SK-N-SH (cell line): ENCODE results near the gene KCNK6. TPM values are rescaled to one million over a fixed set of nuclear protein-coding genes. Genes with fewer than 3 reads are reported as not detected.

Experiments
- CTCF ChIA-PET: fragments of 300-600, 350-600 bp; formaldehyde crosslinking; extraction: SDS; loops from one replicate; lab custom pipeline; 2021; lab: Yijun Ruan, JAX
- POLR2A ChIA-PET: fragments of 350-600 bp; sonication (Branson Sonifier 250); formaldehyde crosslinking; extraction: SDS; loops from one replicate; lab custom pipeline; 2020; ENCODE audit warnings: antibody characterized with exemption, inconsistent platforms; lab: Yijun Ruan, JAX
- DNase-seq: peaks from one replicate; pipeline ENCODE4 v3.0.0; 2012
- H2AFZ ChIP-seq: fragments of 200-600 bp; sonication (generic); 2 replicates; pipeline ENCODE4 v1.8.1; 2016; ENCODE audit warnings: antibody characterized with exemption, mild to moderate bottlenecking, low read depth
- H3F3A ChIP-seq: fragments of 200-600 bp; sonication (generic); replicated peaks from 2 replicates; pipeline ENCODE3; 2016; ENCODE audit warnings: antibody characterized with exemption, mild to moderate bottlenecking; ENCODE audit not compliant: insufficient read depth
- H3K27ac ChIP-seq, 2 experiments: fragments of 200-500 bp in 1 of 2; fragments of 200-600 bp in 1 of 2; sonication (Bioruptor generic) in 1 of 2; sonication (generic), shearing (Covaris generic) in 1 of 2; 2 replicates each; pipeline versions ENCODE4 v1.5.1 to v1.6.1; 2014 to 2016; ENCODE audit warnings: low read depth in 2 of 2, inconsistent platforms in 1 of 2, low read length in 1 of 2, mild to moderate bottlenecking in 1 of 2, mixed read lengths in 1 of 2
- H3K27me3 ChIP-seq: fragments of 200-600 bp; sonication (generic), shearing (Covaris generic); 2 replicates; pipeline ENCODE4 v1.6.1; 2016; ENCODE audit warnings: mixed run types; ENCODE audit not compliant: insufficient read depth
- H3K36me3 ChIP-seq, 2 experiments: fragments of 200-500 bp in 1 of 2; fragments of 200-600 bp in 1 of 2; sonication (Bioruptor generic) in 1 of 2; sonication (generic) in 1 of 2; replicated peaks in 1 of 2; 2 replicates each; pipeline versions ENCODE3 to v1.5.1; 2014 to 2016; ENCODE audit warnings: low read length in 1 of 2, mild to moderate bottlenecking in 1 of 2; ENCODE audit not compliant: insufficient read depth in 2 of 2, control insufficient read depth in 1 of 2
- H3K4me1 ChIP-seq, 2 experiments: fragments of 200-500 bp in 1 of 2; fragments of 200-600 bp in 1 of 2; sonication (Bioruptor generic) in 1 of 2; sonication (generic), shearing (Covaris generic) in 1 of 2; 2 replicates each; pipeline versions ENCODE4 v1.5.1 to v1.6.1; 2014 to 2016; ENCODE audit warnings: low read depth in 1 of 2, low read length in 1 of 2, mixed run types in 1 of 2; ENCODE audit not compliant: insufficient read depth in 2 of 2, control insufficient read depth in 1 of 2
- H3K4me2 ChIP-seq: fragments of 200-600 bp; sonication (generic), shearing (Covaris generic); 2 replicates; pipeline ENCODE4 v1.6.1; 2017; ENCODE audit warnings: mixed run types
- H3K4me3 ChIP-seq, 2 experiments: fragments of 200-500 bp in 1 of 2; fragments of 200-600 bp in 1 of 2; sonication (Bioruptor generic) in 1 of 2; sonication (generic), shearing (Covaris generic) in 1 of 2; 2 replicates each; pipeline versions ENCODE4 v1.5.1 to v1.8.1; 2014 to 2016; ENCODE audit warnings: low read depth in 2 of 2, inconsistent platforms in 1 of 2, low read length in 1 of 2, mild to moderate bottlenecking in 1 of 2, mixed read lengths in 1 of 2, moderate library complexity in 1 of 2
- H3K79me2 ChIP-seq: fragments of 200-600 bp; sonication (generic); 2 replicates; pipeline ENCODE4 v1.8.1; 2017; ENCODE audit warnings: mild to moderate bottlenecking; ENCODE audit not compliant: insufficient read depth
- H3K9ac ChIP-seq: fragments of 200-600 bp; sonication (generic); 2 replicates; pipeline ENCODE4 v1.6.1; 2017; ENCODE audit warnings: mixed run types
- H3K9me2 ChIP-seq: fragments of 200-600 bp; sonication (generic); 2 replicates; pipeline ENCODE4 v1.6.1; 2017; ENCODE audit warnings: mixed run types
- H3K9me3 ChIP-seq: fragments of 200-600 bp; sonication (generic); 2 replicates; pipeline ENCODE4 v1.6.1; 2017; ENCODE audit warnings: mixed run types, mild to moderate bottlenecking, moderate library complexity
- H4K20me1 ChIP-seq: fragments of 200-600 bp; sonication (generic); 2 replicates; pipeline ENCODE4 v1.6.1; 2017; ENCODE audit warnings: mild to moderate bottlenecking, mixed run types; ENCODE audit not compliant: insufficient read depth
- CHD2 ChIP-seq: fragments of 150-350 bp; IDR thresholded peaks from 2 replicates; pipeline ENCODE4 v1.6.1; 2018; ENCODE audit warnings: low read length; ENCODE audit not compliant: partially characterized antibody
- ELF1 ChIP-seq: IDR thresholded peaks from 2 replicates; pipeline ENCODE4 v1.4.0; 2012
- FOSL2 ChIP-seq: IDR thresholded peaks from 2 replicates; pipeline ENCODE4 v1.4.0; 2012; ENCODE audit warnings: low read depth, mild to moderate bottlenecking, moderate library complexity, borderline replicate concordance
- FOXJ3 ChIP-seq: sonication (generic); formaldehyde crosslinking; IDR thresholded peaks from 2 replicates; pipeline ENCODE4 v1.5.1; 2020; ENCODE audit warnings: mild to moderate bottlenecking, missing genetic modification reagents
- FOXM1 ChIP-seq: IDR thresholded peaks from 2 replicates; pipeline ENCODE4 v1.4.0; 2012; ENCODE audit warnings: low read depth, mild to moderate bottlenecking
- JUND ChIP-seq: IDR thresholded peaks from 2 replicates; pipeline ENCODE4 v1.4.0; 2012
- MXI1 ChIP-seq: IDR thresholded peaks from 2 replicates; pipeline ENCODE4 v1.6.1; 2012; ENCODE audit warnings: mild to moderate bottlenecking, low read depth, low read length, improper control_type of control experiment
- NFIC ChIP-seq: IDR thresholded peaks from 2 replicates; pipeline ENCODE4 v1.4.0; 2012; ENCODE audit warnings: borderline replicate concordance
- POLR2AphosphoS5 ChIP-seq: IDR thresholded peaks from 2 replicates; pipeline ENCODE4 v1.6.1; 2012; ENCODE audit warnings: low read depth, low read length
- RCOR1 ChIP-seq: fragments of 150-350 bp; IDR thresholded peaks from 2 replicates; pipeline ENCODE4 v1.6.1; 2017; ENCODE audit warnings: antibody characterized with exemption, low read length
- RFX5 ChIP-seq: IDR thresholded peaks from 2 replicates; pipeline ENCODE4 v1.6.1; 2012; ENCODE audit warnings: mild to moderate bottlenecking, improper control_type of control experiment, low read length
- RXRA ChIP-seq: IDR thresholded peaks from 2 replicates; pipeline ENCODE4 v1.4.0; 2012; ENCODE audit warnings: low read depth, mild to moderate bottlenecking, borderline replicate concordance
- SIN3A ChIP-seq: IDR thresholded peaks from 2 replicates; pipeline ENCODE4 v1.6.1; 2012; ENCODE audit warnings: low read depth, mild to moderate bottlenecking, low read length, moderate library complexity, borderline replicate concordance
- TEAD4 ChIP-seq: IDR thresholded peaks from 2 replicates; pipeline ENCODE4 v1.4.0; 2012; ENCODE audit warnings: mild to moderate bottlenecking, borderline replicate concordance; ENCODE audit not compliant: insufficient read depth
- YY1 ChIP-seq: IDR thresholded peaks from 2 replicates; pipeline ENCODE4 v1.4.0; 2012; ENCODE audit warnings: low read depth, mild to moderate bottlenecking
- WGBS: methylation state at CpG from one replicate; pipeline ENCODE4 v1.1.6; 2017; ENCODE audit warnings: low lambda C conversion rate; 5-methylcytosine and 5-hydroxymethylcytosine counted together
- polyA plus RNA-seq, 3 experiments: library from polyadenylated mRNA; depleted of rRNA; stranded (reverse); fragments of >200 nt; gene quantifications; 2 replicates each; pipeline ENCODE4 v1.2.3, GENCODE V29; 2012
- TF ChIP-seq, protein P1 (sequence below): IDR thresholded peaks from 2 replicates; pipeline ENCODE4 v1.4.0; 2012; ENCODE audit warnings: low read depth, borderline replicate concordance
- TF ChIP-seq, protein P2 (sequence below): IDR thresholded peaks from 2 replicates; pipeline ENCODE4 v1.4.0; 2012; ENCODE audit warnings: low read depth, borderline replicate concordance
- TF ChIP-seq, protein P3 (sequence below): IDR thresholded peaks from 2 replicates; pipeline ENCODE4 v1.4.0; 2012; ENCODE audit warnings: low read depth
- TF ChIP-seq, protein P4 (sequence below): IDR thresholded peaks from 2 replicates; pipeline ENCODE4; 2012
- TF ChIP-seq, protein P5 (sequence below): fragments of 150-350 bp; IDR thresholded peaks from 2 replicates; pipeline ENCODE4 v1.6.1; 2016; ENCODE audit warnings: mild to moderate bottlenecking, low read depth, low read length
- TF ChIP-seq, protein P6 (sequence below): IDR thresholded peaks from 2 replicates; pipeline ENCODE4 v1.6.1; 2012; ENCODE audit warnings: mild to moderate bottlenecking, low read depth, low read length, moderate library complexity

KCNK6 gene
- polyA plus RNA-seq, 1 of the 3 experiments (the other 2 are of a cell fraction): 0.26 TPM

DNA sequence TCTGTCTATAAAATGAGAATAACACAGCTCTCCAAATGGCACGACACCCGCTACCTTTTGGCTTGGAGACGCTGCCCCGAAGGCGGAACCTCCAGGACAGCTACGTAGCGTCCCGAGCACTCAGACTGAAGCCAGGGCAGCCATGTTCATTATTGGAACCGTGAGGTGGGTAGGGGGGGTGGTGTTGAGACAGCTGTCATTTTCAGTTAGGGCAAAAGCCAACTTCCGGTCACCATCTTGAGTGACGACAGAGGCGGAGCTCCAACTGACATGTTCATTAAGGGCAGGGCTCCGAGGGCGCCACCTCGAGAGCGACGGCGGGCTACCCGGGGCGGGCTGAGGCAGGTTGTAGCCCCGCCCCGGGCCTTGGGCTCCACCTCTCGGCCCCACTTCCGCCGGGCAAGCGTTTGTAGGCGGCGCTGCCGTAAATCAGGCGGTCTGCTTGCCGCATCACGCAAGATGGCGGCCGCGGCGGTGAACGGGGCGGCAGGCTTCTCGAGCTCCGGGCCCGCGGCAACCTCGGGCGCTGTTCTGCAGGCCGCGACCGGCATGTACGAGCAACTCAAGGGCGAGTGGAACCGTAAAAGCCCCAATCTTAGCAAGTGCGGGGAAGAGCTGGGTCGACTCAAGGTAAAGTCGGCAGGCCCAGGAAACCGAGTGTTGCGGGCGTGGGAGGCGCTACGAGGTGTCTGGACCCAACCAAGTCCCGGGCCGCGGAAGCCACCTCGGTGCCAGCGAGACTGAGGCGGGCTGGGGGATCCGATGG, 54.9 kb downstream of the KCNK6 start, which contains the start of gene PSMD8:
Gene PSMD8 (plus strand): TSS at position 240 of the 766 bp plus-strand sequence. CDS start 31 bp downstream, at position 271.
- Histone ChIP-seq H4K20me1 (peaks cover 25% of the 10 kb centered on the region), H3K9me2 (no peaks in the 10 kb centered on the region), H3K9ac (peak within 1 kb of the TSS; percentile 96), H3K9me3 (no peaks in the 10 kb centered on the region), H3K4me2 (peak within 1 kb of the TSS; percentile 83), H3K4me1 (peaks cover 6 to 14% of the 10 kb centered on the region in 2 experiments; a peak in 3 of 4 replicates), H3K27ac (peak within 1 kb of the TSS; percentile 82 to 87), H2AFZ (peak within 1 kb of the TSS; percentile 97), H3K27me3 (no peaks in the 10 kb centered on the region), H3K36me3 (peaks cover 7 to 16% of the 10 kb centered on the region in 2 experiments), H3K4me3 (peak within 1 kb of the TSS; percentile 68 to 91), H3K79me2 (peaks cover 48% of the 10 kb centered on the region), H3F3A (no peaks in the 10 kb centered on the region)
- POLR2A ChIA-PET: interaction anchor here (0.6 to 3.6 kb wide), 11 partner anchors 11 to 1061 kb away, joined by 3 to 29 read pairs (median 4); partner anchors contain the start of genes CATSPERG, EIF3K, GGN and RPS16
- DNase-seq: peak; percentile 98
- CTCF ChIA-PET: interaction anchor here (0.6 to 2.3 kb wide), 13 partner anchors 10 to 472 kb away, joined by 3 to 12 read pairs (median 3); partner anchors contain the start of genes CATSPERG and FAM98C
- under 1% methylated on average over 44 of the region's 65 CpGs for WGBS
- TF ChIP-seq POLR2AphosphoS5: peak; percentile 93
- TF ChIP-seq CHD2: peak; percentile 90
- 0 out of 2 replicates have a peak, but pooled peaks have one; percentile 1 for TF ChIP-seq SIN3A
- TF ChIP-seq TEAD4: no peak
- TF ChIP-seq FOXJ3: peak; percentile 50; the same call in 1 of the 2 replicates
- TF ChIP-seq, protein P1, sequence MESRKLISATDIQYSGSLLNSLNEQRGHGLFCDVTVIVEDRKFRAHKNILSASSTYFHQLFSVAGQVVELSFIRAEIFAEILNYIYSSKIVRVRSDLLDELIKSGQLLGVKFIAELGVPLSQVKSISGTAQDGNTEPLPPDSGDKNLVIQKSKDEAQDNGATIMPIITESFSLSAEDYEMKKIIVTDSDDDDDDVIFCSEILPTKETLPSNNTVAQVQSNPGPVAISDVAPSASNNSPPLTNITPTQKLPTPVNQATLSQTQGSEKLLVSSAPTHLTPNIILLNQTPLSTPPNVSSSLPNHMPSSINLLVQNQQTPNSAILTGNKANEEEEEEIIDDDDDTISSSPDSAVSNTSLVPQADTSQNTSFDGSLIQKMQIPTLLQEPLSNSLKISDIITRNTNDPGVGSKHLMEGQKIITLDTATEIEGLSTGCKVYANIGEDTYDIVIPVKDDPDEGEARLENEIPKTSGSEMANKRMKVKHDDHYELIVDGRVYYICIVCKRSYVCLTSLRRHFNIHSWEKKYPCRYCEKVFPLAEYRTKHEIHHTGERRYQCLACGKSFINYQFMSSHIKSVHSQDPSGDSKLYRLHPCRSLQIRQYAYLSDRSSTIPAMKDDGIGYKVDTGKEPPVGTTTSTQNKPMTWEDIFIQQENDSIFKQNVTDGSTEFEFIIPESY: no peak
- TF ChIP-seq YY1: peak; percentile 97
- TF ChIP-seq, protein P2, sequence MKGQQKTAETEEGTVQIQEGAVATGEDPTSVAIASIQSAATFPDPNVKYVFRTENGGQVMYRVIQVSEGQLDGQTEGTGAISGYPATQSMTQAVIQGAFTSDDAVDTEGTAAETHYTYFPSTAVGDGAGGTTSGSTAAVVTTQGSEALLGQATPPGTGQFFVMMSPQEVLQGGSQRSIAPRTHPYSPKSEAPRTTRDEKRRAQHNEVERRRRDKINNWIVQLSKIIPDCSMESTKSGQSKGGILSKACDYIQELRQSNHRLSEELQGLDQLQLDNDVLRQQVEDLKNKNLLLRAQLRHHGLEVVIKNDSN: 0 out of 2 replicates have a peak, but pooled peaks have one; percentile 37
- TF ChIP-seq, protein P3, sequence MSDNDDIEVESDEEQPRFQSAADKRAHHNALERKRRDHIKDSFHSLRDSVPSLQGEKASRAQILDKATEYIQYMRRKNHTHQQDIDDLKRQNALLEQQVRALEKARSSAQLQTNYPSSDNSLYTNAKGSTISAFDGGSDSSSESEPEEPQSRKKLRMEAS: peak; percentile 82; the same call in 1 of the 2 replicates
- no peak for TF ChIP-seq NFIC
- TF ChIP-seq, protein P4, sequence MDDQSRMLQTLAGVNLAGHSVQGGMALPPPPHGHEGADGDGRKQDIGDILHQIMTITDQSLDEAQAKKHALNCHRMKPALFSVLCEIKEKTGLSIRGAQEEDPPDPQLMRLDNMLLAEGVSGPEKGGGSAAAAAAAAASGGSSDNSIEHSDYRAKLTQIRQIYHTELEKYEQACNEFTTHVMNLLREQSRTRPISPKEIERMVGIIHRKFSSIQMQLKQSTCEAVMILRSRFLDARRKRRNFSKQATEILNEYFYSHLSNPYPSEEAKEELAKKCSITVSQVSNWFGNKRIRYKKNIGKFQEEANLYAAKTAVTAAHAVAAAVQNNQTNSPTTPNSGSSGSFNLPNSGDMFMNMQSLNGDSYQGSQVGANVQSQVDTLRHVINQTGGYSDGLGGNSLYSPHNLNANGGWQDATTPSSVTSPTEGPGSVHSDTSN: peak; percentile 96
- TF ChIP-seq, protein P5, sequence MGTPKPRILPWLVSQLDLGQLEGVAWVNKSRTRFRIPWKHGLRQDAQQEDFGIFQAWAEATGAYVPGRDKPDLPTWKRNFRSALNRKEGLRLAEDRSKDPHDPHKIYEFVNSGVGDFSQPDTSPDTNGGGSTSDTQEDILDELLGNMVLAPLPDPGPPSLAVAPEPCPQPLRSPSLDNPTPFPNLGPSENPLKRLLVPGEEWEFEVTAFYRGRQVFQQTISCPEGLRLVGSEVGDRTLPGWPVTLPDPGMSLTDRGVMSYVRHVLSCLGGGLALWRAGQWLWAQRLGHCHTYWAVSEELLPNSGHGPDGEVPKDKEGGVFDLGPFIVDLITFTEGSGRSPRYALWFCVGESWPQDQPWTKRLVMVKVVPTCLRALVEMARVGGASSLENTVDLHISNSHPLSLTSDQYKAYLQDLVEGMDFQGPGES: no peak
- peak; percentile 70; the same call in 1 of the 2 replicates for TF ChIP-seq MXI1
- TF ChIP-seq RCOR1: no peak
- TF ChIP-seq, protein P6, sequence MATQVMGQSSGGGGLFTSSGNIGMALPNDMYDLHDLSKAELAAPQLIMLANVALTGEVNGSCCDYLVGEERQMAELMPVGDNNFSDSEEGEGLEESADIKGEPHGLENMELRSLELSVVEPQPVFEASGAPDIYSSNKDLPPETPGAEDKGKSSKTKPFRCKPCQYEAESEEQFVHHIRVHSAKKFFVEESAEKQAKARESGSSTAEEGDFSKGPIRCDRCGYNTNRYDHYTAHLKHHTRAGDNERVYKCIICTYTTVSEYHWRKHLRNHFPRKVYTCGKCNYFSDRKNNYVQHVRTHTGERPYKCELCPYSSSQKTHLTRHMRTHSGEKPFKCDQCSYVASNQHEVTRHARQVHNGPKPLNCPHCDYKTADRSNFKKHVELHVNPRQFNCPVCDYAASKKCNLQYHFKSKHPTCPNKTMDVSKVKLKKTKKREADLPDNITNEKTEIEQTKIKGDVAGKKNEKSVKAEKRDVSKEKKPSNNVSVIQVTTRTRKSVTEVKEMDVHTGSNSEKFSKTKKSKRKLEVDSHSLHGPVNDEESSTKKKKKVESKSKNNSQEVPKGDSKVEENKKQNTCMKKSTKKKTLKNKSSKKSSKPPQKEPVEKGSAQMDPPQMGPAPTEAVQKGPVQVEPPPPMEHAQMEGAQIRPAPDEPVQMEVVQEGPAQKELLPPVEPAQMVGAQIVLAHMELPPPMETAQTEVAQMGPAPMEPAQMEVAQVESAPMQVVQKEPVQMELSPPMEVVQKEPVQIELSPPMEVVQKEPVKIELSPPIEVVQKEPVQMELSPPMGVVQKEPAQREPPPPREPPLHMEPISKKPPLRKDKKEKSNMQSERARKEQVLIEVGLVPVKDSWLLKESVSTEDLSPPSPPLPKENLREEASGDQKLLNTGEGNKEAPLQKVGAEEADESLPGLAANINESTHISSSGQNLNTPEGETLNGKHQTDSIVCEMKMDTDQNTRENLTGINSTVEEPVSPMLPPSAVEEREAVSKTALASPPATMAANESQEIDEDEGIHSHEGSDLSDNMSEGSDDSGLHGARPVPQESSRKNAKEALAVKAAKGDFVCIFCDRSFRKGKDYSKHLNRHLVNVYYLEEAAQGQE: peak; percentile 58; the same call in 1 of the 2 replicates
- peak; percentile 87 for TF ChIP-seq ELF1
- TF ChIP-seq RFX5: no peak; the same call in 1 of the 2 replicates
- no peak for TF ChIP-seq FOXM1
- no peak for TF ChIP-seq JUND
- no peak for TF ChIP-seq FOSL2
- TF ChIP-seq RXRA: no peak
